Cardiac muscle cell (in vitro differentiated cells and primary cell): ENCODE data around the gene CLCA4. TPM values are rescaled to one million over a fixed set of nuclear protein-coding genes. Genes with fewer than 3 reads are reported as not detected.

Experiments used
- DNase-seq, 2 donors: peaks; one replicate each; pipeline versions ENCODE4 v3.0.0 to v3.0.0-alpha.2; 2010 to 2017; ENCODE audit warnings: low read depth in 1 of 2, low spot score in 1 of 2
- H3K27ac ChIP-seq: fragments of 200-600 bp; sonication (generic); 2 replicates; pipeline ENCODE4 v1.5.1; 2016
- H3K27me3 ChIP-seq: fragments of 200-600 bp; sonication (generic); 2 replicates; pipeline ENCODE4 v1.6.0; 2016; ENCODE audit warnings: control low read depth
- H3K36me3 ChIP-seq: fragments of 200-600 bp; sonication (generic); 2 replicates; pipeline ENCODE4 v1.5.1; 2016; ENCODE audit warnings: control low read depth
- H3K4me1 ChIP-seq: fragments of 200-600 bp; sonication (generic); 2 replicates; pipeline ENCODE4 v1.8.1; 2017; ENCODE audit warnings: low read depth, mild to moderate bottlenecking, mixed run types
- H3K4me3 ChIP-seq: fragments of 200-600 bp; sonication (generic); 2 replicates; pipeline ENCODE4 v1.5.1; 2016; ENCODE audit warnings: mild to moderate bottlenecking
- H3K9me3 ChIP-seq: fragments of 200-600 bp; sonication (generic); 2 replicates; pipeline ENCODE4 v1.5.1; 2017; ENCODE audit warnings: low read depth, mild to moderate bottlenecking, control low read depth
- CTCF ChIP-seq: IDR thresholded peaks from 2 replicates; pipeline ENCODE4 v1.5.1; 2012; ENCODE audit warnings: low read depth, mild to moderate bottlenecking, low read length
- polyA plus RNA-seq: library from polyadenylated mRNA; unstranded; fragments of >200 nt; fragmentation: Nextera tagmentation; extraction: Ambion mirVana; gene quantifications from 2 replicates; pipeline ENCODE4 v1.2.1, GENCODE V29; 2016
- total RNA-seq: library from RNA; depleted of rRNA; stranded (reverse); fragments of >200 nt; gene quantifications from 2 replicates; pipeline ENCODE4 v1.2.3, GENCODE V29; 2016

Gene CLCA4
- total and polyA plus RNA-seq, 2 experiments from 2014 or later: not detected

- no peak for TF ChIP-seq CTCF
- Histone ChIP-seq H3K27ac (no peak overlapping the region), H3K27me3 (no peaks in the 10 kb centered on the region), H3K36me3 (no peaks in the 10 kb centered on the region), H3K9me3 (no peaks in the 10 kb centered on the region), H3K4me1 (no peaks in the 10 kb centered on the region), H3K4me3 (no peak overlapping the region)
- DNase-seq: no peak
Measured at GRCh38 chr1:86616871-86617270, 70.0 kb downstream of the CLCA4 start.

GRCh38 chr1:86618358-86618757 is 71.5 kb downstream of the CLCA4 start:
- Histone ChIP-seq H3K4me1 (no peaks in the 10 kb centered on the region), H3K27me3 (no peaks in the 10 kb centered on the region), H3K36me3 (no peaks in the 10 kb centered on the region), H3K9me3 (no peaks in the 10 kb centered on the region), H3K27ac (no peak overlapping the region), H3K4me3 (no peak overlapping the region)
- no peak for DNase-seq
- TF ChIP-seq CTCF: no peak

- Histone ChIP-seq H3K4me3 (no peak overlapping the region), H3K27me3 (no peaks in the 10 kb centered on the region), H3K4me1 (no peaks in the 10 kb centered on the region), H3K27ac (no peak overlapping the region), H3K9me3 (no peaks in the 10 kb centered on the region), H3K36me3 (no peaks in the 10 kb centered on the region)
- TF ChIP-seq CTCF: no peak
- DNase-seq: no peak
Measured at GRCh38 chr1:86619313-86619712, 72.4 kb downstream of the CLCA4 start.

GRCh38 chr1:86621286-86621685 is 74.4 kb downstream of the CLCA4 start:
- Histone ChIP-seq H3K4me3 (no peak overlapping the region), H3K9me3 (no peaks in the 10 kb centered on the region), H3K27me3 (no peaks in the 10 kb centered on the region), H3K36me3 (no peaks in the 10 kb centered on the region), H3K27ac (no peak overlapping the region), H3K4me1 (no peaks in the 10 kb centered on the region)
- no peak for DNase-seq
- TF ChIP-seq CTCF: no peak

Other genes starting within 250 kb of the CLCA4 start
- gene ODF2L, start 150.8 kb upstream of the CLCA4 start, total RNA-seq: 21.1 and 29.6 TPM in 2 replicates
- gene ODF2L, start 150.8 kb upstream of the CLCA4 start, polyA plus RNA-seq: 36.6 and 39.2 TPM in 2 replicates
- gene CLCA2, start 122.9 kb upstream of the CLCA4 start, total RNA-seq: not detected in 2 replicates
- gene CLCA2, start 122.9 kb upstream of the CLCA4 start, polyA plus RNA-seq: not detected in 2 replicates
- gene CLCA1, start 78.2 kb upstream of the CLCA4 start, total RNA-seq: not detected in 2 replicates
- not detected in 2 replicates for gene CLCA1, start 78.2 kb upstream of the CLCA4 start, polyA plus RNA-seq
- gene SH3GLB1, start 157.5 kb downstream of the CLCA4 start, total RNA-seq: 35.7 and 41.5 TPM in 2 replicates
- 57.4 and 62.6 TPM in 2 replicates for gene SH3GLB1, start 157.5 kb downstream of the CLCA4 start, polyA plus RNA-seq